Left hindlimb (tissue), 1 donor: ENCODE data around the gene PCDHGA12.
A peak's percentile ranks its signal among the peaks of the same experiment; 100 is the strongest.

Experiments
- DNase-seq: peaks from one replicate; pipeline ENCODE4 v3.0.0-alpha.2; 2018

Gene PCDHGA12

DNA sequence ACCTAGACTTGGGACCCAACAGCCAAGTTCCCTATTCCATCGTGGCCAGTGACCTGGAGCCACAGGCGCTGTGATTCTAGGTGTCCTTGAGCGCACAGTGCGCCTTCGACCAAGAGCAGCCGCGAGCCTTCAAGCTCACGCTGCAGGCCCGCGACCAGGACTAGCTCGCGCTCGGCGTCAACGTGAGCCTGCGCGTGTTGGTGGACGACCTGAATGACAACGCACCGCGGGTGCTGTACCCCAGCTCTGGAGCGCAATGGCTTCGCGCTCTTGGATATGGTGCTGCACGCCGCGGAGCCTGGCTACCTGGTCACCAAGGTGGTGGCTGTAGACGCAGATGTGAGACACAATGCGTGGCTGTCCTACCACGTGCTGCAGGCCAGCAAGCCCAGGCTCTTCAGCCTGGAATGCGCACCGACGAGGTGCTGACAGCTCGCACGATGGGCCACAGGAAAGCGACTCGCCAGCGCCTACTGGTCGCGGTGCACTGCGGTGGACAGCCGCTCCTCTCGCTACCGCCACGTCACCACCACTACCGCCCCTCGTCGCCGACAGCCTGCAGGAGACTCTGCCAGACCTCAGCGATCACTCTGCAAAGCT is 11.4 kb downstream of the PCDHGA12 start:
- DNase-seq = no peak

DNA sequence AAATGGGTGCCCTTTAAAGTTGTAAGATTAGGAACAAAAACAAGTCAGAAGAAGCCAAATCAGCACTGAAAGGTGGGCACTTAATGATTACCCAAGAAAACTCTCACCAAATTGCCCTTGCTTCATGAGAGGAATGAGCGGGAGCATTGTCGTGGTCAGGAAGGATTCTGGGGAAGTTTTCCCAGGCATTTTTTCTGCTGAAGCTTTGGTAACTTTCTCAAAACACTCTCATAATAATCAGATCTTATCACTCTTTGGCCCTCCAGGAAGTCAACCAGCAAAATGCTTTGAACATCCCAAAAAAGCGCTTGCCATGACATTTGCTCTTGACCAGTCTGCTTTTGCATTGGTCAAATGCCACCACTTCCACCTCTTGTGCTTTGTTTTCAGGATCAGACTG is 35.0 kb downstream of the PCDHGA12 start:
- DNase-seq = no peak

DNA sequence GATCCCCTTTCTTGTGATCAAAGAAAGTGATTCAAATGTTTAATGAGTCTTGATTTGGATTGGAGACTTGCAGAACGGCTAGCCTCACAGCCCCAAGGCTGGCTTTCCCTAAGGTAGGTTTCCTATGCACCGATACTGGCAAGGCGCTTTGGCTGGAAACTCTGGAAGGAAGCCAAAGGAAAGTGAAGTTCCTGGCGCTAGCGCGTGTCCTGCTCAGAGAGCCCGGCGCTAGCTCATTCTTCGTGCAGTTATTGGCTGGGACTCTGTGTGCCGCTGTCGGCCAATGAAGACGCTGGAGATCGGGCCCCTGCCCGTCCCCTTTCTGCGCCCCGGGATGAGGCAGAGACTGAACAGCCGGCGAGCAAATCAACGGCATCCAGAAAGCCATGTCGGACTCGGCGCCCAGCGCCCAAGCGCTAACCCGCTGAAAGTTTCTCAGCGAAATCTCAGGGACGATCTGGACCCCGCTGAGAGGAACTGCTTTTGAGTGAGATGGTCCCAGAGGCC is 45.4 kb downstream of the PCDHGA12 start, which contains the start of gene PCDHGC3:
PCDHGC3 (plus strand) TSS at position 342 of the 507 bp plus-strand sequence; CDS start at position 493, 151 bp downstream.
- DNase-seq = peak; percentile 96

DNA sequence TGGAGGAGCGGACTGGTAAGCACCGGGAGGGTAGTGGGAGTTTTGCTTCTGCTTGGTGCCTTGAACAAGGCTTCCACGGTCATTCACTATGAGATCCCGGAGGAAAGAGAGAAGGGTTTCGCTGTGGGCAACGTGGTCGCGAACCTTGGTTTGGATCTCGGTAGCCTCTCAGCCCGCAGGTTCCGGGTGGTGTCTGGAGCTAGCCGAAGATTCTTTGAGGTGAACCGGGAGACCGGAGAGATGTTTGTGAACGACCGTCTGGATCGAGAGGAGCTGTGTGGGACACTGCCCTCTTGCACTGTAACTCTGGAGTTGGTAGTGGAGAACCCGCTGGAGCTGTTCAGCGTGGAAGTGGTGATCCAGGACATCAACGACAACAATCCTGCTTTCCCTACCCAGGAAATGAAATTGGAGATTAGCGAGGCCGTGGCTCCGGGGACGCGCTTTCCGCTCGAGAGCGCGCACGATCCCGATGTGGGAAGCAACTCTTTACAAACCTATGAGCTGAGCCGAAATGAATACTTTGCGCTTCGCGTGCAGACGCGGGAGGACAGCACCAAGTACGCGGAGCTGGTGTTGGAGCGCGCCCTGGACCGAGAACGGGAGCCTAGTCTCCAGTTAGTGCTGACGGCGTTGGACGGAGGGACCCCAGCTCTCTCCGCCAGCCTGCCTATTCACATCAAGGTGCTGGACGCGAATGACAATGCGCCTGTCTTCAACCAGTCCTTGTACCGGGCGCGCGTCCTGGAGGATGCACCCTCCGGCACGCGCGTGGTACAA is 46.0 kb downstream of the PCDHGA12 start:
- DNase-seq = peak; percentile 88

DNA sequence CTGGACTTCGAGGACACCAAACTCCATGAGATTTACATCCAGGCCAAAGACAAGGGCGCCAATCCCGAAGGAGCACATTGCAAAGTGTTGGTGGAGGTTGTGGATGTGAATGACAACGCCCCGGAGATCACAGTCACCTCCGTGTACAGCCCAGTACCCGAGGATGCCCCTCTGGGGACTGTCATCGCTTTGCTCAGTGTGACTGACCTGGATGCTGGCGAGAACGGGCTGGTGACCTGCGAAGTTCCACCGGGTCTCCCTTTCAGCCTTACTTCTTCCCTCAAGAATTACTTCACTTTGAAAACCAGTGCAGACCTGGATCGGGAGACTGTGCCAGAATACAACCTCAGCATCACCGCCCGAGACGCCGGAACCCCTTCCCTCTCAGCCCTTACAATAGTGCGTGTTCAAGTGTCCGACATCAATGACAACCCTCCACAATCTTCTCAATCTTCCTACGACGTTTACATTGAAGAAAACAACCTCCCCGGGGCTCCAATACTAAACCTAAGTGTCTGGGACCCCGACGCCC is 46.8 kb downstream of the PCDHGA12 start:
- peak; percentile 34 for DNase-seq

DNA sequence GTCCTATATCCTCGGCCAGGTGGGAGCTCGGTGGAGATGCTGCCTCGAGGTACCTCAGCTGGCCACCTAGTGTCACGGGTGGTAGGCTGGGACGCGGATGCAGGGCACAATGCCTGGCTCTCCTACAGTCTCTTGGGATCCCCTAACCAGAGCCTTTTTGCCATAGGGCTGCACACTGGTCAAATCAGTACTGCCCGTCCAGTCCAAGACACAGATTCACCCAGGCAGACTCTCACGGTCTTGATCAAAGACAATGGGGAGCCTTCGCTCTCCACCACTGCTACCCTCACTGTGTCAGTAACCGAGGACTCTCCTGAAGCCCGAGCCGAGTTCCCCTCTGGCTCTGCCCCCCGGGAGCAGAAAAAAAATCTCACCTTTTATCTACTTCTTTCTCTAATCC is 47.5 kb downstream of the PCDHGA12 start:
- no peak for DNase-seq

DNA sequence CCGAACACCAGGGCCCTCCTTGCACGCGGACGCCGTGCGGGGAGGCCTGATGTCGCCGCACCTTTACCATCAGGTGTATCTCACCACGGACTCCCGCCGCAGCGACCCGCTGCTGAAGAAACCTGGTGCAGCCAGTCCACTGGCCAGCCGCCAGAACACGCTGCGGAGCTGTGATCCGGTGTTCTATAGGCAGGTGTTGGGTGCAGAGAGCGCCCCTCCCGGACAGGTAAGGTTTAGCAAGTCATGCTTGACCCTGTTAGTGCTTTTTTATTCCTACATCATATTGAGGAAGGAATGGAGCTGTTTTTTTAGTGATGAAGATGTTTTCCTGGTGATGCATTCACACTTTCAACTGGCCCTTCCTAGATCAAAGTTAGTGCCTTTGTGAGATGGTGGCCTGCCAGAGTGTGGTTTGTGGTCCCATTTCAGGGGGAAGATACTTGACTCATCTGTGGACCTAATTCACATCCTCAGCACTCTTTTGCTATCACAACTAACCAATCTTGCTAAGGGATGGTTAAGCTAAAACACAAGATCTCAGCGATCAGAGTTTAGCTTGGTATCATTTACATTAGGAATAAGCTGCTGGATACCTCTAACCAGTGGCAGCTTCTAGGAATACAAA is 48.1 kb downstream of the PCDHGA12 start:
- no peak for DNase-seq

DNA sequence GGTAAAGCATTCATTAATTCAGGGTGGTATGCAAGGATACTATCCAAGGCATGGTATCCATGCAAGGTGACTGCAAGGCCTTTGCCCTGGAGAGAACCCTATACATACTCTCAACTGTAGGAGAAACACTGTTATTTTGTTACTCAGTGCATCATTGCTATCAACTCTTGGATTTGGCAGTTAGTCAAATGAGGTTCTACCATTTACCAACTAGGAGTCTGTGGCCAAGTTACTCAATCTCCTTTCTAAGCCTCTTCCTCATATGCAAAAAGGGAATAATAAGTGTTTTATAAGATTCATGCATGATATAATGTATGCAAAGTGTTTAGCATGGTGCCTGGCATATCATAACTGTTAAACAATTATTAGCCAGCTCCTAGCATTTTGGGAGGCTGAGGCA is 49.5 kb downstream of the PCDHGA12 start:
- DNase-seq = no peak
